HG02884 (cell line): ENCODE measurements around the gene PDSS1.
A peak's percentile ranks its signal among the peaks of the same experiment; 100 is the strongest.
"Not testable (repeated sequence)": the region's sequence is repeated elsewhere in the genome, so short reads cannot be mapped to it uniquely, and the experiment has no call there.

ENCODE experiments used
- ATAC-seq: cut with Tn5 transposase; IDR thresholded peaks from one replicate; pipeline ENCODE4 v1.9.1; 2021; ENCODE audit warnings: mild to moderate bottlenecking, moderate library complexity; ENCODE audit not compliant: unreplicated experiment

PDSS1 gene

DNA sequence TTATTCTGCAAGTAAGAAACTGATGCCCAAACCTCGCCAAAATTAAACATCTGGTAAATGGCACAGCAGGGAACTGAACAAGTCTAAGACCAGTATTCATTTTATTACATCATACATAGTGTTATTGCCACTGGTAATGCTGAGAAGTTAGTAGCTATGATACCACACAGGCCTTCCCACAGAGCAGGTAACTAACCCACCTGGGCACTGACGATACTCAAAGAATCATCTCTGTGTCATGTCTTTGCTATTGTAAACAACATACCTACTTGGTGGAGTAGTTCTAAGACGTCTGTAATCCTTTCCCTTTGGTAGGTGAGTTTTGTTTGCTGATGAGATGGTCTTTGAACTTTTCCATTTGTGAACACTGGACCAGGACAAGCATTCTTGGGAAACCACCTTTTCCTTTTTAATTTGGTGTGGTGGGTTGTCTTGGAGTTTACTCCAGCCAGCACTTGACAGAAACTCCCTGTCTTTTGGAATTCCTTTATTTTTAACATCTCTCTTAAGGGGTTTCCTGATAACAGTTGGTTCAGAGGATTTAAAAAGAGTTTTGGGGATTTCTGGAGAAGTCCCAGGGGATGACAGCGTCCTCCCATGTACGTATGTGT, 40.9 kb downstream of the PDSS1 start:
- ATAC-seq = no peak

DNA sequence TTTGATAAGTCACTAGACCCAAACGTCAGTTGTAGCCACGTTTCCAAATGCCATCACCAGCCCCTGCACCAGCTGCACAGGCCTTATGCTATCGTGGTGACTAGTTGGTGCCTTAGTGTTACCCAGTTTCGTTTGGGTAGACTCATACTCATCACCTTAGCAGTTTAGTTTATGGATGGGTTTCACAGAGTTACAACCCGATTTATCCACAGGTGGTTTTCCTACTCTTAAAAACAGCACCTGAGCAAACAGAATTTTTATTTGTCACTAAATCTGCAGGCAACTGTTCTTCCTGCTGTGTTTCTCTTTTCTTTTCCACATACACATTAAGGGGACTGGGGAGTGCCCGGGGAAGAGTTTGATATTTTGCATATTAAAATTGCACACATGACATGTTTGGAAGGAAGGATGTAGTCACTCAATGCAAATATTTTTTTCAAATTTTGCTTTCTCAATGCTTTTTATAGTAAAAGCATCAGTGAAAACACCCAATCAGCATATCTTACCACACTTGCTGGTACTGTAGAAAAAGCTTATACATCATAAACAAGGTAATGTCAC, 41.6 kb downstream of the PDSS1 start:
- no peak for ATAC-seq

DNA sequence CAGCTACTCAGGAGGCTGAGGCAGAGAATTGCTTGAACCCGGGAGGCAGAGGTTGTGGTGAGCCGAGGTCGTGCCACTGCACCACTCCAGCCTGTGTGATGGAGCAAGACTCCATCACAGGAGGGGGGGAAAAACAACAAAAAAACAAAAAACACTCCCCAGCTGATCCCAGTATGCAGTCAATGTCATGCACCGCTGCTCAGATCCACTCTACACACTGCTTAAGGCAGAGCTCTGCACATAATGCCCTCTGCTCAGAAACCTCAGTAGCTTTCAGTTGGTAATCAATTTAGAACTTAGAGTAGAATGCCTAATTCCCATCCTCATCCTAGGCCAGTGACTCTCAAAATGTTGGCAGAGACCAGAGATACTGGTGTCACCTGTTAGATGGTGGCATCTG, 43.9 kb downstream of the PDSS1 start:
- no peak for ATAC-seq

DNA sequence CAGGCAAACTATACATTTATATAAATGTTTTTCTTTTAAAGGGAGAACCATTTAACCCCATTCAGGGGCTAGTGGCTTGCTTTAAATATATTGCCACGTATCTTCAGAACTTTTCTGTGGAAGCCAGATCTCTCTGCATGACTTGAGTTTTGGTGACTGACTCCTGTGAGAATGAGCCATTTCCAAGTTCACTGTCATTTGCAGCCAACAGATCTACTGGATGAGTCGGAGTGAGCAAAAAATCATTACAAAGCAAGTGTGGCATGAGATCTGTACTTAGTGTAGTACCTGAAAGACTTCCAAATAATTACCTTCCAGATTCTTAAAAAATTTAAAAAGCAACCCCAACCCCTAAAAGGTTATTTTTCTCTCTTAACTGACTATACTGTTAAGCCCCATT, 45.6 kb downstream of the PDSS1 start:
- ATAC-seq = no peak

DNA sequence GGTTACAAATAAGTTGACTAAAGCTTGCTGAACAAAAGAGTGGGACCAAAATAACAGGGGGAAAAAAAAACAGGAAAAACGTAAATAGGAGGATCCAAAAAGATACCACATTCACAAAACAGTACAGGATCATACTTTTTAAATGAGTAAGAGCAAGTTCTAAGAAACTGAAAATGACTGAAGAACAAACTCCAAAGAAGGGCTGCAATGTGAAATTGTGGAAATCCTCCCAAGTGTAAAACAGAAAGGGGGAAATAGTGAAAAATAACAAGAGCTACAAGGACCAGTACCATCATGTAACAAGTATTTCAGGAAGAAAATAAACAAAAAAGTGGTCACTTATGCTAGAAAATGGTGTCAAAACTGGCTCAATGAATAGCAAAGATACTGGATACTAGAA, 46.3 kb downstream of the PDSS1 start:
- no peak for ATAC-seq

DNA sequence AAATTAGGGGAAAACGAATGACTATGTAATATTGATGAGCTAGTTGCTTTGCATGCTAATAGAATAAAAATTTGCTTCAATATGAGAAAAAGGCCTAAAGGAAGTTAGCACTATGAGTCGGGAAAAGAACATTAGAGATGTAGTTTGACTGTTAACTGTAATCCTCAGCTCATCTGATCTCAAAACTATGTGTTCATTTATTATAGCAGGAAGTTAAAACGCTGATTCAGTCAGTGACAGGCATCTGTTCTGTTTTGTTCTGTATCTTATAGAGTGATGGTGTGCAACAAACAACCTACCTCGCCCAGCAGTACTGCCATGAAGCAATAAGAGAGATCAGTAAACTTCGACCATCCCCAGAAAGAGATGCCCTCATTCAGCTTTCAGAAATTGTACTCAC, 48.6 kb downstream of the PDSS1 start:
- ATAC-seq = no peak

DNA sequence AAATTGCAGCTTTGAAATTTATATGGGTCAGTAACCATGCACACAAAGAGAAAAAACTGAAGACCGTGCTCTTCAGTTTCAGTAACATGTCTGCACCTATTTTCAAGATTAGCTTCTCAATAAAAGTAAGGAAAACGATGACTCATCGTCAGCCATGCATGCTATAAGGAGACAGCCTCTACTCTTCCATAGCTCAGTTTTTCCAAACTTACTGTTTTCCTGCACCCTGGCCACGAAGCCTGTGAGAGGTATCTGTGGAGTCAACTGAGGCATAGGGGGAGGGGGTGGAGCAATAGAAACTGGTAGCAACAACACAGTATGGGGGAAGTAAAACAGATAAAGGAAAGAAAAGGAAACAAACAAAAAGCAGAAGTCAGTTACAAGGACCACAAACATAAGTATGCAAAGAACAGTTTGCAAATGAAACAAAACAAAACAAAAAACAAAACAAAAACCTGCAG, 58.0 kb downstream of the PDSS1 start:
- peak; percentile 88 for ATAC-seq

DNA sequence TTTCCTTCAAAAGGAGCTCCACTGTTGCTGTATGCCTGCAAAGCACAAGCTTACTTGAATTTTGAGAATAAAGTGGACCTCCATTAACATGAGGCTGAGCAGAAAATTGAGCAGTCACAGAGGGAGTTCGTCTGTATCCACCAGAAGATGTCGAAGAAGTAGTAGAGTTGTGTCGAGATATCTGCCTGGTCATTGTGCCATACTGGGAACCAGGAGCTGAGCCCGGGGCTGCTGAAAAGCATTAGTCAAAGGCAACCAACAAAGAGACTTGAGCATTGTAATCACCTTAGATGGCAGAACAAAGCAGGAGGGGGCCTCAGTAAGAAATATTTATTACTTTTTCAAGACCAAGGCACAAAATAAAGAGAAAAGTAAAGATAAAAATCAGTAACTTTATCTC, 61.5 kb downstream of the PDSS1 start:
- ATAC-seq = no peak

DNA sequence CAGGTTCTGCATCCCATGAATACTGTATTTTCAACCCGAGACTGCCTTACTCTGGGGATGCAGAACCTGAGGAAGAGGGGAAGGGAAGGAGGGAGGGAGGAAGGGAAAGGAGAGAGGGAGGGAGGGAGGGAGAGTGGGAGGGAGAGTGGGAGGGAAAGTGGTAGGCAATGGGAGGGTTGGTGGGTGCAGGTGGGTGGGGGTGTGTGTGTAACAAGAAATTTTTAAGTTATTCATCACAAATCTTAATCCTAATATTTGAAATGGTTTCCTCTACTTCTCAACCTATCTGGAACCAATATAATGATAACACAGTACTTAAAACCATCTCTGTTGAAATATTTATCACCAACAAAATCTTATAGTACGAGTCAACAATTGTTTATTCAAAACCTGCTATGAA, 68.0 kb downstream of the PDSS1 start:
- no peak for ATAC-seq

DNA sequence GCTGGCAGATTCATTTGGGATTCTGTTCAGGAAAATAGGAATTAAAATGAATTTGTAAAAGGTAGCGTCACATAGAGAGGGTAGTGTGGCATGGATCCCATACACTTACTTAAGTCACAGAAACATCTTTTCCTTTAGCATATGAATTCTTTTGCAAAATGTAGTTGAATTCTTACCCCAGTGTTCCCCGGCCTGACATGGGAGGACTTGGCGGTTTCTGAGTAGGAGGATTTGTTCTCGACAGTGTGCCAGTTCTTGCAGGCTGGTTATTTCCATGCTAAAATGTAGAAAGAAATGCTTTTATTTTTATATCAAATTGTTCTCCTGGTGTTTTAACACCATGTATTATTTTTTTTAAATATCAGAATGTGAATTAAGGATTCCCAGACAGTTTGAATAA, 72.6 kb downstream of the PDSS1 start:
- no peak for ATAC-seq

DNA sequence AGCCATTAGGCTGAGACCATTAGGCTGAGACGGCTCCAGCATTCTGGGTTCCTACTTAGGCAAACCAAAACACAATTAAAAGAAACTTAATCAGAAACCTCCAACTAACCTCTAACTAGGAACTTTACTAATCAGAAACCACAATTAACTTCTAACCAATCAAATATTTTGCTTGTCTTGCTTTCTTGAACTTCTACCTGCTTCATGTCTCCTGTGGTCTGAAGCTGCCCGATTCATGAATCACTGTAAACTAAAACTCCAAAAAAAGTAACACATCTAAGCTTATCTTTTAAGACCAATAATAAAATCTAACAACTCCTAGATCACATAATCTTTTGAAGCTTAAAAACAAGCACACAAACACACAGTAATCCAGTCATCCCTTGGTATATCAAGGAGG, 76.1 kb downstream of the PDSS1 start:
- ATAC-seq = no peak

DNA sequence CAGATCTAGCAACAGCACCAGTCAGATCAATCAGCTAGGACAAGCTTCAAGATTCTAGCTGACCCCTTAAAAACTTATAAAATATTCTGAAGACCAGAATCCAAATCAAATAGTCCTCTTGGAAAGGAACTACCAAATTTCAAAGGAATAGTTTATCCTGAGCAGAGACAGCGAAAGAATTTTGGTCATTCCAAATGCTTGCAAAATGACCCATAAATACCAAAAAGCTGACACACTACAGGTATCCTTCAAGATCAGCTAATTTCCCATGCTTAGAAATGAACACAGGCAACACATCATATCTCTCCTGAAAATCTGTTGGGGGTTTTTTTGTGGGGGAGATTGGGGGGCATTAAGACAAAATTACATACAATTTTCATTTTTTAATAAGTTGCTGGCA, 78.8 kb downstream of the PDSS1 start:
- ATAC-seq = no peak

DNA sequence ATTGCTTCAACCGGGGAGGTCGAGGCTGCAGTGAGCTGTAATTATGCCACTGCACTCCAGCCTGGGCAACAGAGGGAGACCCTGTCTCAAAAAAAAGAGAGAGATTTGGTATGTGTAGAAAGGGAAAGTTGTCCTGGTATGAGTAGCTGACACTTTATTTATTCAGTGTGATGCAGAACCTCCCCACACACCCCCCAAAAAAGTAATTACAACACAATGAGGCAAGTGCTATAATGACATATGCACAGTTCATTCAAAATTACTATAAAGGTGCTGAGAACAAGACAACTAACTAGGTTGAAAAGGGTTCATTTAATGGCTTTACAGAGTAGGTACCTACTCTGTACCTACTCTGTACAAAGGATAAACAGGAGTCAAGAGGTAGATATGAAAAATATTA, 80.2 kb downstream of the PDSS1 start:
- no peak for ATAC-seq

DNA sequence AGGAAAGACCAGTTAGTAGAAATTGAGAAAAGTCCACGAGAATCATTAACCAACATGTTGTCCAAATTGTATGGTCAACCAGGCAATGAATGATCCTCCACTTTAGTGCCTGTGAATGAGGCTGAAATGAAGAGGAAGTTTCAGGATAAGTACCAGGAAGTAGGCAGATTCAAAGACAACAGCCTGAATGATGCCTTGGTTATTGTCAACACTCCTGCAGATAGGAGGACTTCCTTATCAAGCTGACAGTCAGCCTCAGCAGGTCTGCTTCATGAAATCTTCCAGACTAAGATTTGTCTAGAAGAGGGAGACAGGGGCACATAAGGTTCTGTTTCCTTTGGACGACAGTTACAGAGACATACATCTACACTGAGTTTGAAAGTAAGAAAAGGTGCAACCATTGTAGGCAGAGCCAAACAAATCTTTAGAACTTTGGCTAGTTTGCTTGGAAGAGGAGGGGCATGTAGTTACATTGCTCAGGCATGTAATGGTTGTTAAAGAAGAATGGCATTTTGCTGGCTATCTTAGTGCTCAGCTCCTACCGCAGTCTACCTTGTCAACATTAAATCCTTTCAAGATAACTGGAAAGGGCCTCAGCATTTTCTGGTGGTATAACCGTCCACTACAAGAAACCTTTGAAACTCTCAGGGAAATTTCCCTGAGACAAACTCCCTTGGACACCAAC, 81.8 kb downstream of the PDSS1 start:
- no peak for ATAC-seq

DNA sequence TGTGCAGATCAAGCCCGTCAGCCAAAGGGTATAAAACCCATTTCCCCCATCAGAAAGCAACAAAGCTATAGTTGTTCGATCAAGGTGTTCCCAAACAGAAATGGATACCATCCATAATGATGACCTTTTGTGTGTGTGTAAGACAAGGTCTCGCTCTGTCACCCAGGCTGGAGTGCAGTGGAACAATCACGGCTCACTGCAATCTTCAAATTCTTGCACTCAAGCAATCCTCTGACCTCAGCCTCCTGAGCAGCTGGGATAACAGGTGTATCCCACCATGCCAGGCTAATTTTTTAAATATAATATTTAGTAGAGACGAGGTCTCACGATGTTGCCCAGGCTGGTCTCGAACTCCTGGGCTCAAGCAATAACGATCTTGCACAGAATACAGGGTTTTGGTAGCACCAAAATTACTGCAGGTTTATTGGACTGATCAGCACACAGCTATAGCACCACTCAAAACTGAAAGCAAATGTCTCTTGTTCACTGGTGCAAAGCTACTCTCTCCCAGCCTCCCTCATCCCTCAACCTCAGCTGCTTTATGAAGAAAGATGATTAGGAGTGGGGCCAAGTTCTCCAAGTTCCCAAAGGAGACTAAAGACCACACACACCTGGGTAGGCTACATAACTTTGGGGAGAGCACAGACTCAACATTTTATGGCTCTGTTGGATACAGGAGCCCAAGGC, 82.7 kb downstream of the PDSS1 start:
- peak; percentile 38 for ATAC-seq

DNA sequence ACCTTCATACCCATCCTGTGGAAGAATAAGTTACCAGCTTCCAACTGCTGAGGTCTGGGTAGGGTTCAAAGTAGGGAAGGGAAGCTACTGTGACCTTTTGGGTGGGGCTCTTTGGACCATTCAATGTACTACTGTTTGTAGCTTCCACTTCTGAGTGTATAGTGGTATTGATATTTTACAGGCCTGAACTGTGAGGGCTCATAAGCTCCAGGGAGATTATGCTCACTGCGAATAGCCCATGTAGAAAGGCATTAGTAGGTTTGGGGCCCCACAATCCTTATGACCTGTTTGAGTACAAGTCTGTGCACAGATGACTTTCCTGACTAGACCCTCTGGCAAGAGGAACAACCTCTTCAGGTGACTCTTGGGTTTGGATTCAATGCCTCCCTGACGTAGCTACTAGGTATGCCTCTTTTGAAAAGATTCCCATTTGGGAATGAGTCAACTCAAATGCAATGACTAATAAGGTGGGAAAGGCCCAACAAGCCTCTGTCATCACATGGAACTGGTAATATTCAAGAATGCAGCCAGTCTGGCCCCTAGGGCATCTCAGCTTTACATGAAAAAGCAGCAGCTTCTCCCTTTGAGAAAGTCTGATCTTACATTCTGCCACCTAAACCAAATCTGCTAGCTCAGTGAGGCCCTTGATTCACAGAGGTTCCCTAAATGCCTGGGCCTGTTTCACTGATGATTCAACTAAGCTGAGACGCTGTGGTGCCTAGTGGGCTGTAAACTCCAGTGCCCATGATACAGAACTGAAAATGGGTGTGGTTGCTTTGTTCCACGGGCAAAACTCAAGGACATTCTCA, 83.5 kb downstream of the PDSS1 start:
- ATAC-seq = peak; percentile 61

DNA sequence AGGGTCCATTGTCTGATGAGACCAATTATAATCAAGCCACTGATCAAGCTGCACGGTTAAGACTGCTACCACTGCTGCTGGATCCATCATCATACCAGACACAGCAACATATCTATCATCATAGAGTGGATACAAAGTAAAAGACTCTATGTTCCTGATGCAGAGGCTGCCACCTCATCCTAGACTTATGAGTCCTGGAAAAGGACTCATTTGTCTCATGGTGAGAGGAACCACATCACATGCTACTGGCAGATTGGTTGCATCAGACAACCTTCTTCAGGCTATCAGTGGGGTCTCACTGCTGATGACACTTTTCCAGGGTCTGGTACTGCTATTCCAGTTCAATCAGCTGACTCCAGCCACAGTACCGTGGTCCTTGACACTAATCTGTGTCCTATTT, 84.3 kb downstream of the PDSS1 start:
- ATAC-seq = no peak

DNA sequence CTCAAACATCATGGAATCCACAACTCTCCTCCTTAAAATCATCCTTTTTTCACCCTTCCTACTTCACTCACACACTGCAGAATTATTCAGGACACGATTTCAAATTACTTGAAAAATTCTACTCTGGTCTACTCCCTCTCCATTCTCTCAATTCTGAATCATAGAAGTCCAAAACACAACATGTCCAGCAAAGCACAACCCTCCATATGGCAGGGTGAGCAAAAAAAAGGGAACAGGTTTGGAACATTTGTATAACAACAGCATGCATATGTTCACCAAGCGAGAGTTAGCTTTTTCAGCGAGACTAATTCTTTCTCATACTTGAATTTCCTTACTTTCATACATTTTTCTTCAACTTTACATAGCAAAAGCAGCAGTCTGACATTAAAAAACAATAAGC, 89.9 kb downstream of the PDSS1 start:
- ATAC-seq = no peak

DNA sequence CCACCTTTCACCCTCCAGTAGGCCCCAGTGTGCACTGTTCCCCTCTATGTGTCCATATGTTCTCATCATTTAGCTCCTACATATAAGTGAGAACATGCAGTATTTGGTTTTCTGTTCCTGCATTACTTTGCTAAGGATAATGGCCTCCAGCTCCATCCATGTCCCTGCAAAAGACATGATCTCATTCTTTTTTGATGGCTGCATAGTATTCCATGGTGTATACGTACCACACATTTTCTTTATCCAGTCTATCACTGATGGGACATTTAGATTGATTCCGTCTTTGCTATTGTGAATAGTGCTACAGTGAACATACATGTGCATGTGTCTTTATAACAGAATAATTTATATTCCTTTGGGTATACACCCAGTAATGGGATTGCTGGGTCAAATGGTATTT, 92.3 kb downstream of the PDSS1 start:
- ATAC-seq = not testable (repeated sequence)

DNA sequence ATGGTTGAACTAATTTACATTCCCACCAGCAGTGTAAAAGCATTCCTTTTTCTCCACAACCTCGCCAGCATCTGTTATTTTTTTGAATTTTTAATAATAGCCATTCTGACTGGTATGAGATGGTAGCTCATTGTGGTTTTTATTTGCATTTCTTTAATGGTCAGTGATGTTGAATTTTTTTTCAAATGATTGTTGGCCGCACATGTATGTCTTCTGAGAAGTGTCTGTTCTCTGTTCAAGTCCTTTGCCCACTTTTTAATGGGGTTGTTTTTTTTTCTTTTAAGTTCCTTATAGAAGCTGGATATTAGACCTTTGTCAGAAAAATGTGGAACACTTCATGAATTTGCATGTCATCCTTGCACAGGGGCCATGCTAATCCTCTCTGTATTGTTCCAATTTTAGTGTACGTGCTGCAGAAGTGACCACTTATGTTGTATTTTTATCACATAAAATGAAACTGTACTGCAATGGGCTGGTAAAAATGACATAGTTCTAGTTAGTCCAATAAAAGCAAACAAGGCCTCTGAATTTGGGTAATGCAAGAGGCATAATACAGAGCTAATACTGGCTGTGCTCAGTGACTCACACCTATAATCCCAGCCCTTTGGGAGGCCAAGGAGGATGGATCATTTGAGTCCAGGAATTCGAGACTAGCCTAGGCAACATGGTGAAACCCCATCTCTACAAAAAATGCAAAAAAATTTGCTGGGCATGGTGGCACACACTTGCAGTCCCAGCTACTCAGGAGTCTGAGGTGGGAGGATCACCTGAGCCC, 92.9 kb downstream of the PDSS1 start:
- ATAC-seq = no peak
